Suprapubic skin (tissue), 4 donors: ENCODE data around the gene PLCL2. TPM values are rescaled to one million over a fixed set of nuclear protein-coding genes. Genes with fewer than 3 reads are reported as not detected.

Experiments
- DNase-seq, 2 donors: peaks; one replicate each; pipeline ENCODE4 v3.0.0-alpha.2; 2019; ENCODE audit warnings: low spot score in 2 of 2
- H3K27ac ChIP-seq: fragments of 200-600 bp; sonication (generic); one replicate; pipeline ENCODE4 v1.5.1; 2019
- H3K27me3 ChIP-seq: fragments of 200-600 bp; sonication (generic); one replicate; pipeline ENCODE4 v1.5.1; 2019
- H3K36me3 ChIP-seq: fragments of 200-600 bp; sonication (generic); one replicate; pipeline ENCODE4 v1.5.1; 2019
- H3K4me1 ChIP-seq: fragments of 200-600 bp; sonication (generic); one replicate; pipeline ENCODE4 v1.5.1; 2019
- H3K4me3 ChIP-seq: fragments of 200-600 bp; sonication (generic); one replicate; pipeline ENCODE4 v1.5.1; 2019; ENCODE audit warnings: mild to moderate bottlenecking
- H3K9me3 ChIP-seq: fragments of 200-600 bp; sonication (generic); one replicate; pipeline ENCODE4 v1.5.1; 2019
- CTCF ChIP-seq, 2 donors: fragments of 200-600 bp in 1 of 2; fragments of 450-650 bp in 1 of 2; sonication (generic) in 1 of 2; IDR thresholded peaks; one replicate each; pipeline ENCODE4 v1.5.1; 2016 to 2019; ENCODE audit warnings: antibody characterized with exemption in 2 of 2, mild to moderate bottlenecking in 1 of 2, moderate library complexity in 1 of 2
- EP300 ChIP-seq: sonication (generic); formaldehyde crosslinking; IDR thresholded peaks from one replicate; pipeline ENCODE4 v1.6.1; 2017; ENCODE audit warnings: antibody characterized with exemption
- POLR2A ChIP-seq, 2 donors: fragments of 450-650 bp; IDR thresholded peaks; one replicate each; pipeline ENCODE4 v1.6.1; 2017; ENCODE audit warnings: antibody characterized with exemption in 2 of 2, mild to moderate bottlenecking in 2 of 2, moderate library complexity in 2 of 2
- POLR2AphosphoS5 ChIP-seq, 3 donors: sonication (generic); formaldehyde crosslinking; IDR thresholded peaks; one replicate each; pipeline ENCODE4 v1.6.1; 2017; ENCODE audit warnings: antibody characterized with exemption in 3 of 3
- WGBS: methylation state at CpG from one replicate; pipeline ENCODE4 v1.1.5; 2018; 5-methylcytosine and 5-hydroxymethylcytosine counted together
- total RNA-seq, 4 donors: library from RNA; depleted of rRNA; stranded (reverse); fragments of >200 nt; gene quantifications; one replicate each; pipeline ENCODE4 v1.1.0, GENCODE V29; 2016

The PLCL2 gene
- total RNA-seq, 4 donors from 2014 or later: 1.5 to 4.2 (median 1.9) TPM

GRCh38 chr3:16987141-16987540, 102.4 kb downstream of the PLCL2 start:
- Histone ChIP-seq H3K9me3 (no peaks in the 10 kb centered on the region), H3K4me3 (no peak overlapping the region), H3K36me3 (no peaks in the 10 kb centered on the region), H3K4me1 (no peaks in the 10 kb centered on the region), H3K27ac (no peak overlapping the region), H3K27me3 (no peaks in the 10 kb centered on the region)
- no peak for TF ChIP-seq POLR2A (IDR thresholded peaks at IDR 0.05)
- TF ChIP-seq EP300: no peak
- TF ChIP-seq CTCF (IDR thresholded peaks at IDR 0.05): no peak
- no peak for TF ChIP-seq POLR2AphosphoS5 (IDR thresholded peaks at IDR 0.05)
- 85% methylated on average over 4 of the region's 4 CpGs for WGBS
- DNase-seq: no peak

- 87% methylated on average over 1 of the region's 1 CpG for WGBS
- TF ChIP-seq CTCF (IDR thresholded peaks at IDR 0.05) (no peak), POLR2AphosphoS5 (IDR thresholded peaks at IDR 0.05) (no peak), POLR2A (IDR thresholded peaks at IDR 0.05) (no peak), EP300 (no peak)
- H3K9me3 ChIP-seq: no peaks in the 10 kb centered on the region
Measured at GRCh38 chr3:16990163-16990562, 105.4 kb downstream of the PLCL2 start.

GRCh38 chr3:16992198-16992597, 107.4 kb downstream of the PLCL2 start:
- Histone ChIP-seq H3K9me3 (no peaks in the 10 kb centered on the region), H3K27me3 (no peaks in the 10 kb centered on the region), H3K27ac (no peak overlapping the region), H3K36me3 (no peaks in the 10 kb centered on the region), H3K4me3 (no peak overlapping the region), H3K4me1 (no peaks in the 10 kb centered on the region)
- TF ChIP-seq POLR2A (IDR thresholded peaks at IDR 0.05): no peak
- no peak for TF ChIP-seq EP300
- TF ChIP-seq CTCF (IDR thresholded peaks at IDR 0.05): no peak
- no peak for TF ChIP-seq POLR2AphosphoS5 (IDR thresholded peaks at IDR 0.05)
- no peak for DNase-seq
- WGBS: 90% methylated on average over 3 of the region's 3 CpGs

More at GRCh38 chr3:16990163-16990562, 105.4 kb downstream of the PLCL2 start:
- Histone ChIP-seq H3K4me1 (no peaks in the 10 kb centered on the region), H3K36me3 (no peaks in the 10 kb centered on the region), H3K27ac (no peak overlapping the region), H3K27me3 (no peaks in the 10 kb centered on the region), H3K4me3 (no peak overlapping the region)
- DNase-seq: no peak

GRCh38 chr3:16993227-16993626, 108.5 kb downstream of the PLCL2 start:
- no peak for TF ChIP-seq EP300
- no peak for TF ChIP-seq POLR2AphosphoS5 (IDR thresholded peaks at IDR 0.05)
- no peak for TF ChIP-seq CTCF (IDR thresholded peaks at IDR 0.05)
- no peak for TF ChIP-seq POLR2A (IDR thresholded peaks at IDR 0.05)
- WGBS: 90% methylated on average over 1 of the region's 1 CpG
- Histone ChIP-seq H3K4me3 (no peak overlapping the region), H3K9me3 (no peaks in the 10 kb centered on the region), H3K27me3 (no peaks in the 10 kb centered on the region), H3K27ac (no peak overlapping the region), H3K36me3 (no peaks in the 10 kb centered on the region), H3K4me1 (no peaks in the 10 kb centered on the region)
- no peak for DNase-seq

GRCh38 chr3:16994854-16995525, 110.2 kb downstream of the PLCL2 start:
- Histone ChIP-seq H3K4me3 (no peak overlapping the region), H3K4me1 (no peaks in the 10 kb centered on the region), H3K27ac (no peak overlapping the region), H3K9me3 (no peaks in the 10 kb centered on the region), H3K36me3 (no peaks in the 10 kb centered on the region), H3K27me3 (no peaks in the 10 kb centered on the region)
- no peak for DNase-seq
- no peak for TF ChIP-seq EP300
- no peak for TF ChIP-seq CTCF (IDR thresholded peaks at IDR 0.05)
- TF ChIP-seq POLR2A (IDR thresholded peaks at IDR 0.05): no peak
- no peak for TF ChIP-seq POLR2AphosphoS5 (IDR thresholded peaks at IDR 0.05)
- WGBS: 86% methylated on average over 4 of the region's 4 CpGs
